Bone marrow (tissue), 2 donors: ENCODE measurements around the gene AGBL4.
"Not testable (repeated sequence)": the region's sequence is repeated elsewhere in the genome, so short reads cannot be mapped to it uniquely, and the experiment has no call there.

Experiments used
- DNase-seq, 2 donors: peaks; one replicate each; lab custom pipeline; 2025; lab: John Stamatoyannopoulos, UW

AGBL4 gene

DNA sequence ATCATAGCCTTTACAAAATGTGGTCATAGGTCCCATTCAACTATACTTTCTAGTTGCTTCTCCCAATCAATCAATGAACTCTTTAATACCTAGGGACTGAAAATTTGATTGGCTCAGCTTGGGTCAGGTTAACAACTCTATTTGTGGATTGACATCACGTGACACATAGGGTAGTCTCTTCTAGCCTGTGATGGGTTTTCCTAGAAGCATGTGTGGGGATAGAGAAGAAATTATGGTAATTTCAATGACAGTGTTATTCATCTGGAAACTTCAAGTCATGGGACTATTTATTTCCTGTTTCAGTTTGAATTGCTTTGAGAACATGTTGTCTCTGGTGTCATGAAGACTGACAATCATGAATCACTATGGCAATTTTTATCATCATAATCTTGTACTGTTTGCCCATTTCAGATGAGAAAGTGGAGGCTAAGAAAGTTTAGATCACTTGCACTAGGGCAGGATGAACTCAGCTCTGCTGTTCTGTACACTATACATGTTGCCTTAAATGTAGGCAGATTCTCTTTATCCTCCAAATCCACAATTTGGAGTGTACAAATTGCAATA lies 717.2 kb downstream of the AGBL4 start:
- DNase-seq: no peak

DNA sequence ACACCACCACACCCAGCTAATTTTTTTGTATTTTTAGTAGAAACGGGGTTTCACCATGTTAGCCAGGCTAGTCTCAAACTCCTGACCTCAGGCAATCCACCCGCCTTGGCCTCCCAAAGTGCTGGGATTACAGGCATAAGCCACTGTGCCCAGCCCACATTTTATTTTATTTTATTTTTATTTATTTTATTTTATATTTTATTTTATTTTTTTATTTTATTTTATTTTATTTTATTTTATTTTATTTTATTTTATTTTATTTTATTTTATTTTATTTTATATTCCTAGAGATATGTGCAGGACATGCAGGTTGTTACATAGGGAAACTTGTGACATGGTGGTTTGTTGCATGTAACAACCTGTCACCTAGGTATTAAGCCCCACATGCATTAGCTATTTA lies 721.4 kb downstream of the AGBL4 start:
- DNase-seq: not testable (repeated sequence)

DNA sequence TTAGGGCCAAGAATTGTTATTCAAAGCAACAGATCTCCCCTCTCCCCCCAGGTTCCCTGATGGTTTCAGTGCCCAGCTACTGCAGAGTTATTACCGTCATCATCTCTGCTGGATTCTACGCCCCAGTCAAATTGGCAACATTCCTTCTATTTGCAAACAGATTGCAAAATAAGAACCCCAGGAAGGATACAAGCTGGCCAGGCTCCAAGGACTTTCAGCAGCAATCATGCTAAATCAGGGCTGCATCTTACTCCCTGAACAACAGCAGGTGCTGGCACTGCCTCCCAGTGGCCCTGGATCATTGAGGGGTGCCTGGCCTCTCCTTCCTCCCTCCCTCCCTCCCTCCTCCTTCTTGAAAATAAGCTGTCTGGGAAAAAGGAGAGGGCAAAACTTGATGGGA lies 725.5 kb downstream of the AGBL4 start:
- no peak for DNase-seq

DNA sequence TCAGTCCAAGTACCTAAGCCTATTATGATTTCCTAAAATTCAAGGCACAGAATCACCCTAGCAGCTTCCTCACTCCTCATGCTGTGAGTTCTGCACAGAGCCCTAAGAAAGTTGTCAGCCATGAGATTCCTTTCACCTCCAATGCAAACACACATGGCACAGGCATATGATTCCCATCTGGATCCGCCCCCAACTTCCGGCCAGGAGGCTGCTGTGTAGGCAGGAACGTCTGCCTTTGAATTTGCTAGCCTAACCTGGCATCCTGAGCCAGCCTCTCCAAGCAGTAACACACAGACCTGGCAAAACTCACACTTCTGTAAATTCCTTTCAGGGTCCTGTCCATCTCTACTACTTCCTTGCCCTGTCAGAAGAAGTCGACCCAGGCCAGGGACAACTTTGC lies 726.0 kb downstream of the AGBL4 start:
- DNase-seq: no peak

DNA sequence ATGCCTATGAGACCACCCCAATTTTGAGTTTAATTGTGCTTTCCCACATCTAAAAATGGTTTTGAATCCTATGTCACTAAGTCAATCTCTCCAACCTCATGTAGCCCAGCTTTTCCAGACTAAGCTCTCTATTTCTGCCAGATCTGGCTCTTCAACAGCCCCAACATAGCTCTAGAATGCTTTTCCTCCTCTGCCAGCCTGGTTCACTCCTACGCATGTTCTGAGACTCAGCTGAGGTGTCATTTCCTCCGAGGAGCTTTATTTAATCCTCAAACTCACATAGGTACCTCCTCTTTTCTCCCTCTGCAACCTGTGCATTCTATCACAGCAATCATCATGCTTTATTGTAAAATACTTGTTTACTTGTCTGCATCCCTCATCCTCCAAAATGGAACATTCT lies 729.2 kb downstream of the AGBL4 start:
- no peak for DNase-seq

- no peak for DNase-seq
These were observed 730.7 kb downstream of the AGBL4 start for GRCh38 chr1:49293016-49293415.

DNA sequence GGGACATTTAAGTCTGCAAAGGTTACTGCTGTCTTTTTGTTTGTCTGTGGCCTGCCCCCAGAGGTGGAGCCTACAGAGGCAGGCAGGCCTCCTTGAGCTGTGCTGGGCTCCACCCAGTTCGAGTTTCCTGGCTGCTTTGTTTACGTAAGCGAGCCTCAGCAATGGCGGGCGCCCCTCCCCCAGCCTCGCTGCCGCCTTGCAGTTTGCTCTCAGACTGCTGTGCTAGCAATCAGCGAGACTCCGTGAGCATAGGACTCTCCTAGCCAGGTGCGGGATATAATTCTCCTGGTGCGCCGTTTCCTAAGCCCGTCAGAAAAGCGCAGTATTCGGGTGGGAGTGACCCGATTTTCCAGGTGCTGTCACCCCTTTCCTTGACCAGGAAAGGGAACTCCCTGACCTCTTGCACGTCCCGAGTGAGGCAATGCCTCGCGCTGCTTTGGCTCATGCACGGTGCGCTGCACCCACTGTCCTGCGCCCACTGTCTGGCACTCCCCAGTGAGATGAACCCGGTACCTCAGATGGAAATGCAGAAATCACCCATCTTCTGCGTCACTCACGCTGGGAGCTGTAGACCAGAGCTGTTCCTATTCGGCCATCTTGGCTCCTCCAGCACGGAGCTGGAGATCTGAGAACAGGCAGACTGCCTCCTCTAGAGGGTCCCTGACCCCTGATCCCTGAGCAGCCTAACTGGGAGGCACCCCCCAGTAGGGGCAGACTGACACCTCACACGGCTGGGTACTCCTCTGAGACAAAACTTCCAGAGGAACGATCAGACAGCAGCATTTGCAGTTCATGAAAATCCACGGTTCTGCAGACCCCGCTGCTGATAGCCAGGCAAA lies 766.3 kb downstream of the AGBL4 start:
- not testable (repeated sequence) for DNase-seq

DNA sequence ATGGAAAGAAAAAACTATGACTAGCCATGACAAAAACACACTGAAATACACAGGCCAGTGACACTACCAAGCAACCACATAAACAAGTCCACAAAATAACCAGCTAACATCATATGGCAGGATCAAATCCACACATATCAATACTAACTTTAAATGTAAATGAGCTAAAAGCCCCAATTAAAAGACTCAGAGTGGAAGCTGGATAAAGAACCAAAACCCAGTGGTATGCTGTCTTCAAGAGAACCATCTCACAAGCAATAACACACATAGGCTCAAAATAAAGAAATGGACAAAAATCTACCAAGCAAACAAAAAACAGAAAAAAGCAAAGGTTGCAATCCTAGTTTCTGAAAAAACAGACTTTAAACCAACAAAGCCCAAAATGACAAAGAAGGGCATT lies 770.8 kb downstream of the AGBL4 start:
- no peak for DNase-seq

GRCh38 chr1:49251019-49251784 lies 772.6 kb downstream of the AGBL4 start:
- DNase-seq: no peak

- no peak for DNase-seq
These were observed 783.0 kb downstream of the AGBL4 start for GRCh38 chr1:49240709-49241221.

DNA sequence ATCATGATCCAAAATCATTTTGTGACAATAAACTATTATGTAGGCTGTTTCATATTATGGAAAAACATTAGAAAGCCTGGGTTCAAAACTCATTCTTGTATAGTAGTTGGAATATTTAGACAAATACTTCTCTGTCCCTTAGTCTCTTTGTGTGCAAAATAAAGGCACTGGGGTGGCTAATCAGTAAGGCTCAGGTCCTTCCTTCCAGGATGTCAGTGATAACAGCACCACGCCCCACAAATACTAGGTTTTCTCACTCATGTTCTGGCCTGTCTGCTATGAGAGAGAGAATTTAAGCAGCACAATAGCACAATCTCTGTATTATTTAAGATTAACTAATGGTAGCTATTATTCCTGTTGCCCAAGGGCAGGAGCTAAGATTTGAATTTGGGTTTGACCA lies 788.8 kb downstream of the AGBL4 start:
- no peak for DNase-seq

- no peak for DNase-seq
These were observed 794.2 kb downstream of the AGBL4 start for GRCh38 chr1:49229555-49229954.

DNA sequence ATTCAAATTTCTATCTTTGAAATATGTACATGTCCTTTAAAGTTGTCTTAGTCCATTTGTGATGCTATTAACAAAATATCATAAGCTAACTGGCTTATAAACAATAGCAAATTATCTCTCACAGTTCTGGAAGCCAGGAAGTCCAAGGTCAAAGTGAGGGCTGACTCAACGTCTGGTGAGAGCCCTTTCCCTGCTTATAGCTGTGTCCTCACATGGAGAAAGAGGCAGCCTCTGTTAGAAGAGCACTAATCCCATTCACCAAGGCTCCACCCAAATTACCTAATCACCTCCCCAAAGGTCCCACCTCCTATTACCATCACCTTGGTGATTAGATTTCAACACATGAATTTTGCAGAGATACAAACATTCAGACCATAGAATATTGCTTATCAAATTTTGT lies 797.0 kb downstream of the AGBL4 start:
- no peak for DNase-seq

- no peak for DNase-seq
These were observed 798.3 kb downstream of the AGBL4 start for GRCh38 chr1:49225464-49225863.

DNA sequence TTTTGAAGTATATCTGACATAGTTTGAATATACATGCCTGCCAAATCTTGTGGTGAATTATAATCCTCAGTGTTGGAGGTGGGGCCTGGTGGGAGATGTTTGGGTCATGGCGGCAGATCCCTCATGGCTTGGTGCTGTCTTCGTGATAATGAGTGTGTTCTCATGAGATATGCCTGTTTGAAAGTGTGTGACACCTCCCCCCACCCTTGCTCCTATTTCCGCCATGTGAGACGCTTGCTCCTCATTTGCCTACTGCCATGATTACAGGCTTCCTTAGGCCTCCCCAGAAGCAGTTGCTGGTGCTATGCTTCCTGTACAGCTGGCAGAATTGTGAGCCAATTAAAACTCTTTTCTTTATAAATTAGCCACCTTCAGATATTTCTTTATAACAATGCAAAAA lies 810.5 kb downstream of the AGBL4 start:
- no peak for DNase-seq

DNA sequence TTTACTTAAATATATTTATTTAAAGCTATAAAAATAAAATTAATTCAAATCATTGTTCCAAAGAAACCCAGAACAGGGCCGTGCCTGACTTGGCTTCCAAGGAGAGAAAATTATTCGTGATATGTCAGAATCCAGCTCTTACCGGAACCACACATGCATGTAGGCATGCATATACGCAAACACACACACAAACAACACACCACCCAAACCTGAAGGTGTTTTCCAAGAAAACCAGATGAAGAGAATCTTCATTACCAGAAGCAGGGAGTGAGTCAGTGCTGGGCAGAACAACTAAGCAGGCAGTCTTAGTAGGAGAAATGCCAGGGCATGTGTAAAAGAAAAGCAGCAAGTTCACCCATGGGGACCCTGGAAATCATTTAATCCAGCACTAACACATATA lies 815.0 kb downstream of the AGBL4 start:
- DNase-seq: no peak

- DNase-seq: no peak
These were observed 819.0 kb downstream of the AGBL4 start for GRCh38 chr1:49204720-49205119.

- DNase-seq: no peak
These were observed 823.0 kb downstream of the AGBL4 start for GRCh38 chr1:49200738-49201137.

- no peak for DNase-seq
These were observed 824.2 kb downstream of the AGBL4 start for GRCh38 chr1:49199564-49199963.

DNA sequence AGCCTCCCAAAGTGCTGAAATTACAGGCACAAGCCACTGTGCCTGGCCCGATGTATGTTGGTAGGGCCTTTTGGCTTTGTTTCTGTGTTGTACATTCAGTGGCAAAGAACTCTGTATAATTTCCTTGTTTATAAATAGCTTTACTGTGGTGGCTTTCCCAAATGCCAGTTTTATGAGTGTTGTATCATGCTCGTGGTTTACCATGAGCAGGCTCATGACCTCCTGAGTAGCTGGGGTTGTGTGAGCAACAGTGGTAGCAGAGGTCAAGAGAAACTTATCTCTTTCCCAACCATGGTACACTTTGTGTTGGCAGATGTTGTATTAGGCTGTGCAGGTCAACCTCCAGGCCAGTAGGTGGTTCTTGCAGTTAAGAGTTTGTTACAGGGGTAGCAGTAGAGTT lies 826.7 kb downstream of the AGBL4 start:
- DNase-seq: no peak

GRCh38 chr1:49190138-49190537 lies 833.6 kb downstream of the AGBL4 start:
- no peak for DNase-seq

DNA sequence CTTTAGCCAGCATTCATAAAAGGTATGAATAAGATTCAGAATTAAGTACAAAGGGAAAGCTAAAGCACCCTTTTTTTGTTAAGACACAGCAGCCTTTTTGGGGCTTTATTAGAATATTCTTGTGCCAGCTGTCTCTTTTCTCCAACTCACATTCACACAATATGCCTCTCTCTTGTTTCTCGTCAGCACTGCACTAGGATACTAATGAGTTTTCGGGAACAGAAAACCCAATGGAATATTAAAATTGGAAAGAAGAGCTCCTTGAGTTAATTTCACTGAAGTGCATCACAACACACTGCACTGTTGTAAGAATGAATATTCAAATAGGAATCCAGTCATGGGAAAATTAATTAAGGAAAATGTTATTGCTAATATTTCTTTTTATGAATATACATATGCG lies 836.7 kb downstream of the AGBL4 start:
- DNase-seq: no peak

DNA sequence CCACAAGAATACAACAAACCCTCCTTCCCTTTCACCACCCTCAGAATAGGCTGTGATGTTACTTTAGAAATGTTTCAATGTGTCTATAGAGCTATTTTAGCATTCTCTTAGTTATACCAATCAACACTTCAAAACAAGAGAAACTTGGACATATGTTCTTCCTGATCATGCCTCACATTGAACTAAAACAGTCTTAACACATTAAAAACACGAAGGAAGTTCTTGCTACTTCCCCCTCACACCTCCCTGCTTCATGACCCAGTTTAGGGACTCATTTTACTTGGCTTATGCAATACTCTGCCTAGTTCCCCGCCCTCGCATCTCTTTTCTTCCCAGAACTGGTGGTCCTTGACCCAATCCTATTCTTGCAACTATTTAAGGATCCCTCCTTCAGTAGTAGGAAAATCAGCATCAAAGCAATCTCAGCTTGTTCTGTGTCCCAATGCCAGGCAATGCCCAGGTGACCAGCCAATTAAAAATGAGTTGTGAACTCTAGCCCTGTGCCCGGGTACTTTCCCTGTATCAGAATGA lies 838.2 kb downstream of the AGBL4 start:
- DNase-seq: no peak
